Fibroblast of mammary gland (primary cell): ENCODE measurements around the gene CFL2.
A peak's percentile ranks its signal among the peaks of the same experiment; 100 is the strongest.

ENCODE experiments used
- DNase-seq: peaks from one replicate; pipeline ENCODE4 v3.0.0-alpha.2; 2010; ENCODE audit warnings: low read depth
- H3K4me3 ChIP-seq: 2 replicates; pipeline ENCODE4 v1.5.1; 2011; ENCODE audit warnings: low read depth, mild to moderate bottlenecking, low read length, moderate library complexity; ENCODE audit not compliant: control insufficient read depth
- TF ChIP-seq, protein P1 (sequence below): conservative IDR thresholded peaks from 2 replicates; pipeline ENCODE4 v1.5.1; 2011; ENCODE audit warnings: low read depth, low read length, inconsistent platforms; ENCODE audit not compliant: control insufficient read depth, insufficient read depth

CFL2 gene

GRCh38 chr14:34714320-34715126 lies at the start of gene CFL2:
Gene CFL2, minus strand, starts transcription at chr14:34714593. Its CDS starts 53 bp downstream, at chr14:34714540.
- H3K4me3 ChIP-seq = peak within 1 kb of the TSS; percentile 81

DNA sequence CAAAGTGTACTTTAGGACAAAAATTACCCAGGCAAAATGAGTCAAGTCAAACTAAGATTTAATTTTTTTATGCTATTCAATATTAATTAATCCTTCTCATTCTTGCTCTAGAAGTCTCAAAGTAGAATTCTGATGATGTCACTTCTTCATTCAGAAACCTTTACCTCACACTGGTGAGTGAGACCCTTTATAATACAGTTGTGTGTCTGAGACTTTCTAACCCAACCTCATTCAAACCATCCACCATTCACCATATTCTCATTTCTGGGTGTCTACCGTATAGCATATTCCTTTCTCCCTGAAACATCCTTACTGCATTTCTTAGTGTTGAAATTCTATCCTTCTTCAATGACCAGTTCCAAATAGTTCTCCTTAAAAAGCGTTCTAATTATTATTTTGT lies 40.8 kb upstream of the CFL2 start:
- no peak for DNase-seq
- TF ChIP-seq, protein P1, sequence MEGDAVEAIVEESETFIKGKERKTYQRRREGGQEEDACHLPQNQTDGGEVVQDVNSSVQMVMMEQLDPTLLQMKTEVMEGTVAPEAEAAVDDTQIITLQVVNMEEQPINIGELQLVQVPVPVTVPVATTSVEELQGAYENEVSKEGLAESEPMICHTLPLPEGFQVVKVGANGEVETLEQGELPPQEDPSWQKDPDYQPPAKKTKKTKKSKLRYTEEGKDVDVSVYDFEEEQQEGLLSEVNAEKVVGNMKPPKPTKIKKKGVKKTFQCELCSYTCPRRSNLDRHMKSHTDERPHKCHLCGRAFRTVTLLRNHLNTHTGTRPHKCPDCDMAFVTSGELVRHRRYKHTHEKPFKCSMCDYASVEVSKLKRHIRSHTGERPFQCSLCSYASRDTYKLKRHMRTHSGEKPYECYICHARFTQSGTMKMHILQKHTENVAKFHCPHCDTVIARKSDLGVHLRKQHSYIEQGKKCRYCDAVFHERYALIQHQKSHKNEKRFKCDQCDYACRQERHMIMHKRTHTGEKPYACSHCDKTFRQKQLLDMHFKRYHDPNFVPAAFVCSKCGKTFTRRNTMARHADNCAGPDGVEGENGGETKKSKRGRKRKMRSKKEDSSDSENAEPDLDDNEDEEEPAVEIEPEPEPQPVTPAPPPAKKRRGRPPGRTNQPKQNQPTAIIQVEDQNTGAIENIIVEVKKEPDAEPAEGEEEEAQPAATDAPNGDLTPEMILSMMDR = no peak
- no peak overlapping the region for H3K4me3 ChIP-seq

More at GRCh38 chr14:34714320-34715126, at the start of gene CFL2:
- TF ChIP-seq, protein P1 = no peak
- peak; percentile 50 for DNase-seq

- DNase-seq = no peak
- TF ChIP-seq, protein P1 = no peak
- no peak overlapping the region for H3K4me3 ChIP-seq
Observed at GRCh38 chr14:34754687-34755086, 40.3 kb upstream of the CFL2 start.

DNA sequence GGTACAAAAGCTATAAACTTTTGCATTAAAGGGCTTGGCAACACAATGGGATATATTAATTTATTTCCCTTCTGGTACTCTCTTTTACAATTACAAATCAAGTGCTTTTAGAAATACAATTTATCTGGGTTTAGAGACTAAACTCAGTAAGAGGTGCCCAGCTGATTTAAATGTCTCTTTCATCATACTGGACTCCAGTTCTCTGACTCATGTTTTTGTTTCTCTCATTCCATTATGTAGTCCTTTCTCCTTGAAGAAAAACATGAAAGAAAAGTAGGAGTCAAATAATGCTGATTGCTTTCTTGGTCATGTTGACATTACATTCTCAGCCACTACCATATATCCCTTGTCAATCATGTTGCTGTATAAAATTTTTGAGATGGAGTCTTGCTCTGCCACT lies 36.3 kb upstream of the CFL2 start:
- DNase-seq = peak; percentile 70
- TF ChIP-seq, protein P1 = no peak
- H3K4me3 ChIP-seq = no peak overlapping the region

GRCh38 chr14:34750233-34750632 lies 35.8 kb upstream of the CFL2 start:
- DNase-seq = no peak
- TF ChIP-seq, protein P1 = no peak
- H3K4me3 ChIP-seq = no peak overlapping the region

DNA sequence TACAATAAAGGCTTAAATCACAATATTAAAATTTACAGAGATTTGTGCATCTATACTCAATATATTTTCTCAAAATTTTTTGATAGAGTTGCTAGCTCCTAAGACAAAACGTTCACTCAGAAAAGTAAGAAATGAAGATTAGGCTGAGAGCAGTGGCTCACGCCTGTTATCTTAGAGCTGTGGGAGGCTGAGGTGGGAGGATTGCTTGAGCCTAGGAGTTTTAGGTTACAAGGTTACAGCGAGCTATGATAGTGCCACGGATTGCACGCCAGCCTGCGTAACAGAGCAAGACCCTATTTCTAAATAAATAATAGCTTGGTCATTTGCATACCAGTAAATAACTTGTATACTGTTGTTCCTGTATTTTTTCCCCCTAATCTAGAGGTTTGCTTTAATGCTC lies 35.0 kb upstream of the CFL2 start:
- TF ChIP-seq, protein P1 = no peak

More for the DNA sequence above, 35.0 kb upstream of the CFL2 start:
- DNase-seq = no peak
- H3K4me3 ChIP-seq = no peak overlapping the region
